Endothelial cell of umbilical vein (primary cell): ENCODE measurements around the gene ROCK2. TPM values are rescaled to one million over a fixed set of nuclear protein-coding genes. Genes with fewer than 3 reads are reported as not detected.

Experiments
- BruUV-seq: library from RNA; stranded (reverse); fragments of 400-500 nt; replicated peaks from 2 replicates; lab custom pipeline; 2021; lab: Mats Ljungman, UMichigan
- CTCF ChIA-PET: fragments of 300-600, 350-600 bp; sonication (Branson Sonifier 250); formaldehyde crosslinking; loops from one replicate; lab custom pipeline; 2021; ENCODE audit warnings: antibody characterized with exemption, inconsistent platforms; lab: Charles Lee
- POLR2A ChIA-PET: fragments of 300-600, 350-600 bp; sonication (Branson Sonifier 250); formaldehyde crosslinking; loops from one replicate; lab custom pipeline; 2021; ENCODE audit warnings: antibody characterized with exemption, inconsistent platforms; lab: Charles Lee
- DNase-seq: peaks from one replicate; pipeline ENCODE4 v3.0.0-alpha.2; 2011; ENCODE audit warnings: low read depth, low spot score
- FAIRE-seq: peaks from 2 replicates; lab custom pipeline; 2011; peaks lifted over from hg19 to GRCh38; lab: Jason Lieb, UNC
- H2AFZ ChIP-seq: 2 replicates; pipeline ENCODE4 v1.6.0; 2012; ENCODE audit warnings: low read depth, low read length, control low read depth, inconsistent platforms
- H3K27ac ChIP-seq: 2 replicates; pipeline ENCODE4 v1.5.1; 2011; ENCODE audit warnings: low read depth, mild to moderate bottlenecking, control low read depth, low read length, moderate library complexity; ENCODE audit not compliant: insufficient read depth
- H3K27me3 ChIP-seq, 2 experiments: 2 replicates each; pipeline versions ENCODE4 v1.6.0 to v1.6.1; 2011; ENCODE audit warnings: low read length in 2 of 2, mixed read lengths in 1 of 2; ENCODE audit not compliant: control insufficient read depth in 2 of 2, insufficient read depth in 2 of 2
- H3K36me3 ChIP-seq, 2 experiments: 2 replicates in 1 of 2; 3 replicates in 1 of 2; pipeline ENCODE4 v1.5.1; 2011; ENCODE audit warnings: low read length in 2 of 2, mild to moderate bottlenecking in 1 of 2, moderate library complexity in 1 of 2; ENCODE audit not compliant: control insufficient read depth in 2 of 2, insufficient read depth in 2 of 2; ENCODE audit errors: extremely low read depth in 1 of 2
- H3K4me1 ChIP-seq: 3 replicates; pipeline ENCODE4 v1.5.1; 2011; ENCODE audit warnings: mild to moderate bottlenecking, low read length; ENCODE audit not compliant: control insufficient read depth, insufficient read depth; ENCODE audit errors: extremely low read depth
- H3K4me2 ChIP-seq: 2 replicates; pipeline ENCODE4 v1.6.1; 2011; ENCODE audit warnings: low read length, control low read depth, mixed read lengths; ENCODE audit not compliant: insufficient read depth
- H3K4me3 ChIP-seq, 3 experiments: fragments of 200-600 bp in 1 of 3; sonication (generic), shearing (Covaris generic) in 1 of 3; replicated peaks in 1 of 3; 2 replicates each; pipeline ENCODE4 v1.5.1; 2011 to 2016; ENCODE audit warnings: control low read depth in 3 of 3, low read length in 3 of 3, mild to moderate bottlenecking in 2 of 3, inconsistent platforms in 1 of 3, low read depth in 1 of 3, moderate library complexity in 1 of 3; ENCODE audit not compliant: insufficient read depth in 1 of 3
- H3K79me2 ChIP-seq: 2 replicates; pipeline ENCODE4 v1.6.0; 2012; ENCODE audit warnings: low read length, inconsistent platforms; ENCODE audit not compliant: control insufficient read depth, insufficient read depth
- H3K9ac ChIP-seq: replicated peaks from 2 replicates; pipeline ENCODE3; 2011; ENCODE audit warnings: low read length, control low read depth; ENCODE audit not compliant: insufficient read depth; ENCODE audit errors: extremely low read depth
- H3K9me1 ChIP-seq: replicated peaks from 3 replicates; pipeline ENCODE4 v1.6.0; 2011; ENCODE audit warnings: mild to moderate bottlenecking, low read length; ENCODE audit not compliant: control insufficient read depth, insufficient read depth; ENCODE audit errors: extremely low read depth
- H3K9me3 ChIP-seq: replicated peaks from 2 replicates; pipeline ENCODE4 v1.5.1; 2012; ENCODE audit warnings: low read length, inconsistent platforms; ENCODE audit not compliant: control insufficient read depth, insufficient read depth
- H4K20me1 ChIP-seq: replicated peaks from 2 replicates; pipeline ENCODE3; 2011; ENCODE audit warnings: mild to moderate bottlenecking, low read length; ENCODE audit not compliant: control insufficient read depth, insufficient read depth; ENCODE audit errors: extremely low read depth
- CTCF ChIP-seq, 2 donors: IDR thresholded peaks; 1 replicate in 1 of 2; 2 replicates in 1 of 2; pipeline ENCODE4 v1.5.1; 2011; ENCODE audit warnings: low read length in 2 of 2, mild to moderate bottlenecking in 2 of 2, moderate library complexity in 2 of 2, control low read depth in 1 of 2, inconsistent platforms in 1 of 2, low read depth in 1 of 2; ENCODE audit not compliant: insufficient read depth in 1 of 2; ENCODE audit errors: extremely low read depth in 1 of 2
- EZH2 ChIP-seq: IDR thresholded peaks from 2 replicates; pipeline ENCODE4 v1.6.1; 2012; ENCODE audit warnings: borderline replicate concordance, low read depth, mild to moderate bottlenecking, moderate library complexity, low read length, inconsistent platforms; ENCODE audit not compliant: severe bottlenecking
- FOS ChIP-seq: IDR thresholded peaks from 2 replicates; pipeline ENCODE4 v1.6.1; 2011; ENCODE audit warnings: mild to moderate bottlenecking, low read length, moderate library complexity, borderline replicate concordance; ENCODE audit not compliant: insufficient read depth
- MAX ChIP-seq: IDR thresholded peaks from 2 replicates; pipeline ENCODE4 v1.6.1; 2011; ENCODE audit not compliant: insufficient read depth, insufficient read length
- MYC ChIP-seq: IDR thresholded peaks from one replicate; pipeline ENCODE4 v1.6.1; 2011; ENCODE audit warnings: mild to moderate bottlenecking, low read depth, low read length
- POLR2A ChIP-seq: IDR thresholded peaks from 2 replicates; pipeline ENCODE4 v1.6.1; 2012; ENCODE audit warnings: low read depth, mild to moderate bottlenecking, control low read depth, low read length
- POLR2AphosphoS5 ChIP-seq: IDR thresholded peaks from 2 replicates; pipeline ENCODE4 v1.6.1; 2012; ENCODE audit warnings: low read depth, mild to moderate bottlenecking, control low read depth, low read length, moderate library complexity; ENCODE audit not compliant: insufficient read depth
- dilution Hi-C: fragments of 300-500 bp; cut with MboI; formaldehyde crosslinking; loops from one replicate; pipeline ENCODE4 v1.15.0; 2019; ENCODE audit warnings: low sequenced_read_pairs; ENCODE audit not compliant: extremely low pct_ligation_motif_present
- intact Hi-C: fragments of 100-400 bp; cut with micrococcal nuclease; formaldehyde crosslinking; loops from one replicate; pipeline ENCODE4 v1.10.0; 2022
- polyA plus RNA-seq, 4 experiments: library from polyadenylated mRNA; depleted of rRNA in 3 of 4; stranded (reverse) in 3 of 4; unstranded in 1 of 4; fragments of >200 nt; gene quantifications; 2 replicates each; pipeline versions ENCODE4 v1.2.1 to v1.2.3, GENCODE V29; 2011 to 2012; ENCODE audit warnings: missing spikeins in 1 of 4
- total RNA-seq: library from RNA; stranded (reverse); gene quantifications from 2 replicates; pipeline ENCODE4 v1.2.3, GENCODE V29; 2021

Gene ROCK2
- total and polyA plus RNA-seq, 2 donors (not counting 3 experiments of a cell fraction or from before 2014, with no cell fraction given) = 5.2 to 56.5 TPM

GRCh38 chr2:11133238-11133935 lies 211.0 kb downstream of the ROCK2 start:
- CTCF ChIA-PET = interaction anchor here (0.6 to 22.0 kb wide), 57 partner anchors 8 to 641 kb away, joined by 3 to 738 read pairs (median 7); partner anchors contain the start of genes E2F6, NTSR2, PDIA6 and ROCK2
- H4K20me1 ChIP-seq = no peaks in the 10 kb centered on the region
- POLR2A ChIA-PET = interaction anchor here (0.6 to 1.2 kb wide), 3 partner anchors 212 to 620 kb away, joined by 3 to 4 read pairs (median 3); partner anchors contain the start of genes E2F6 and ROCK2
- DNase-seq (no peak), FAIRE-seq (no peak)
- no peaks in the 10 kb centered on the region for H3K9me3 ChIP-seq
- H3K4me1 ChIP-seq = peaks cover 24% of the 10 kb centered on the region
- intact Hi-C loops (loop anchor here (2.0 to 10.0 kb wide), 2 partner anchors 69 to 611 kb away; partner anchors contain the start of gene LPIN1), dilution Hi-C loops (no loop called here)
- no peaks in the 10 kb centered on the region for H3K36me3 ChIP-seq
- TF ChIP-seq MAX (no peak), FOS (no peak), POLR2AphosphoS5 (no peak), CTCF (IDR thresholded peaks at IDR 0.05; ENCODE audit: extremely low read depth in 1 of 2, insufficient read depth in 1 of 2, low read depth in 1 of 2, low read length in 2 of 2) (no peak), MYC (no peak), EZH2 (no peak), POLR2A (no peak)
- peak overlapping the region in 2 of 3 experiments; percentile 29 to 39 for H3K4me3 ChIP-seq
- no peaks in the 10 kb centered on the region for H3K9me1 ChIP-seq
- H3K9ac ChIP-seq = peak overlapping the region; percentile 34
- peak overlapping the region; percentile 50 for H3K4me2 ChIP-seq
- H3K27ac ChIP-seq = no peak overlapping the region
- BruUV-seq = no TSS peak
- no peaks in the 10 kb centered on the region for H3K79me2 ChIP-seq
- H2AFZ ChIP-seq = peak overlapping the region; percentile 69
- peaks cover 7 to 8% of the 10 kb centered on the region in 2 experiments for H3K27me3 ChIP-seq
